Measurements from ENCODE around the gene MAP1A. TPM values are rescaled to one million over a fixed set of nuclear protein-coding genes. Genes with fewer than 3 reads are reported as not detected.

MAP1A gene
- total RNA-seq, 1 experiment from 2014 or later, result 1.9 TPM

DNA sequence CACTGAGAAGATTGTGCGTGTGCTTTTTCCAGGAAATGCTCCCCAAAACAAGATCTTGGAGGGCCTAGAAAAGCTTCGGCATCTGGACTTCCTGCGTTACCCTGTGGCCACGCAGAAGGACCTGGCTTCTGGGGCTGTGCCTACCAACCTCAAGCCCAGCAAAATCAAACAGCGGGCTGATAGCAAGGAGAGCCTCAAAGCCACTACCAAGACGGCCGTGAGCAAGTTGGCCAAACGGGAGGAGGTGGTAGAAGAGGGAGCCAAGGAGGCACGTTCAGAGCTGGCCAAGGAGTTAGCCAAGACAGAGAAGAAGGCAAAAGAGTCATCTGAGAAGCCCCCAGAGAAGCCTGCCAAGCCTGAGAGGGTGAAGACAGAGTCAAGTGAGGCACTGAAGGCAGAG is 4.8 kb downstream of the MAP1A start:
- Histone ChIP-seq H3K36me3 (ENCODE audit: control insufficient read depth in 1 of 2, insufficient read depth in 2 of 2, low read length in 2 of 2) (no peaks in the 10 kb centered on the region), H4K20me1 (ENCODE audit: insufficient read depth) (no peaks in the 10 kb centered on the region), H3K4me3 (replicated peaks in 1 of 2; ENCODE audit: low read depth in 1 of 2, low read length in 2 of 2) (no peak overlapping the region), H3K4me2 (ENCODE audit: low read length) (no peak overlapping the region), H3K9ac (ENCODE audit: low read length) (no peak overlapping the region), H3K79me2 (ENCODE audit: insufficient read depth, low read length) (no peaks in the 10 kb centered on the region), H3K27ac (ENCODE audit: low read depth, low read length) (no peak overlapping the region), H2AFZ (ENCODE audit: low read depth, low read length, poor library complexity, severe bottlenecking) (no peak overlapping the region), H3K27me3 (ENCODE audit: insufficient read depth, low read length) (no peaks in the 10 kb centered on the region), H3K9me3 (ENCODE audit: control insufficient read depth in 1 of 2, insufficient read depth in 1 of 2, low read depth in 1 of 2, low read length in 2 of 2) (no peaks in the 10 kb centered on the region), H3K9me2 (ENCODE audit: insufficient read depth) (no peaks in the 10 kb centered on the region), H3K4me1 (ENCODE audit: control insufficient read depth in 1 of 2, insufficient read depth in 2 of 2, low read length in 2 of 2) (no peaks in the 10 kb centered on the region)
- RAD21 ChIA-PET (ENCODE audit: low non-redundant PET in 1 of 2, low total read pairs in 2 of 2, uncharacterized antibody in 2 of 2, unreplicated experiment in 2 of 2), result no interaction called here
- DNase-seq (ENCODE audit: low read depth, low spot score), result no peak
- POLR2A ChIA-PET, result no interaction called here
- TF ChIP-seq, protein P1, sequence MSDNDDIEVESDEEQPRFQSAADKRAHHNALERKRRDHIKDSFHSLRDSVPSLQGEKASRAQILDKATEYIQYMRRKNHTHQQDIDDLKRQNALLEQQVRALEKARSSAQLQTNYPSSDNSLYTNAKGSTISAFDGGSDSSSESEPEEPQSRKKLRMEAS (IDR thresholded peaks at IDR 0.05), result no peak
- no peak for TF ChIP-seq EGR1 (IDR thresholded peaks at IDR 0.05; ENCODE audit: low read depth)
- TF ChIP-seq SP1 (IDR thresholded peaks at IDR 0.05; ENCODE audit: low read depth), result no peak
- TF ChIP-seq ZNF274 (IDR thresholded peaks at IDR 0.05; ENCODE audit: low read depth, low read length), result no peak
- TF ChIP-seq SIN3A (IDR thresholded peaks at IDR 0.05; ENCODE audit: low read depth), result no peak
- no peak for TF ChIP-seq YY1 (IDR thresholded peaks at IDR 0.05; ENCODE audit: extremely low read depth, insufficient replicate concordance, low read depth, low read length)
- TF ChIP-seq, protein P2, sequence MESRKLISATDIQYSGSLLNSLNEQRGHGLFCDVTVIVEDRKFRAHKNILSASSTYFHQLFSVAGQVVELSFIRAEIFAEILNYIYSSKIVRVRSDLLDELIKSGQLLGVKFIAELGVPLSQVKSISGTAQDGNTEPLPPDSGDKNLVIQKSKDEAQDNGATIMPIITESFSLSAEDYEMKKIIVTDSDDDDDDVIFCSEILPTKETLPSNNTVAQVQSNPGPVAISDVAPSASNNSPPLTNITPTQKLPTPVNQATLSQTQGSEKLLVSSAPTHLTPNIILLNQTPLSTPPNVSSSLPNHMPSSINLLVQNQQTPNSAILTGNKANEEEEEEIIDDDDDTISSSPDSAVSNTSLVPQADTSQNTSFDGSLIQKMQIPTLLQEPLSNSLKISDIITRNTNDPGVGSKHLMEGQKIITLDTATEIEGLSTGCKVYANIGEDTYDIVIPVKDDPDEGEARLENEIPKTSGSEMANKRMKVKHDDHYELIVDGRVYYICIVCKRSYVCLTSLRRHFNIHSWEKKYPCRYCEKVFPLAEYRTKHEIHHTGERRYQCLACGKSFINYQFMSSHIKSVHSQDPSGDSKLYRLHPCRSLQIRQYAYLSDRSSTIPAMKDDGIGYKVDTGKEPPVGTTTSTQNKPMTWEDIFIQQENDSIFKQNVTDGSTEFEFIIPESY (IDR thresholded peaks at IDR 0.05; ENCODE audit: extremely low read depth, insufficient replicate concordance, low read length), result no peak
- TF ChIP-seq FOSL1 (IDR thresholded peaks at IDR 0.05; ENCODE audit: low read depth), result no peak
- TF ChIP-seq CEBPB (IDR thresholded peaks at IDR 0.05; ENCODE audit: low read depth), result no peak
- TF ChIP-seq, protein P3, sequence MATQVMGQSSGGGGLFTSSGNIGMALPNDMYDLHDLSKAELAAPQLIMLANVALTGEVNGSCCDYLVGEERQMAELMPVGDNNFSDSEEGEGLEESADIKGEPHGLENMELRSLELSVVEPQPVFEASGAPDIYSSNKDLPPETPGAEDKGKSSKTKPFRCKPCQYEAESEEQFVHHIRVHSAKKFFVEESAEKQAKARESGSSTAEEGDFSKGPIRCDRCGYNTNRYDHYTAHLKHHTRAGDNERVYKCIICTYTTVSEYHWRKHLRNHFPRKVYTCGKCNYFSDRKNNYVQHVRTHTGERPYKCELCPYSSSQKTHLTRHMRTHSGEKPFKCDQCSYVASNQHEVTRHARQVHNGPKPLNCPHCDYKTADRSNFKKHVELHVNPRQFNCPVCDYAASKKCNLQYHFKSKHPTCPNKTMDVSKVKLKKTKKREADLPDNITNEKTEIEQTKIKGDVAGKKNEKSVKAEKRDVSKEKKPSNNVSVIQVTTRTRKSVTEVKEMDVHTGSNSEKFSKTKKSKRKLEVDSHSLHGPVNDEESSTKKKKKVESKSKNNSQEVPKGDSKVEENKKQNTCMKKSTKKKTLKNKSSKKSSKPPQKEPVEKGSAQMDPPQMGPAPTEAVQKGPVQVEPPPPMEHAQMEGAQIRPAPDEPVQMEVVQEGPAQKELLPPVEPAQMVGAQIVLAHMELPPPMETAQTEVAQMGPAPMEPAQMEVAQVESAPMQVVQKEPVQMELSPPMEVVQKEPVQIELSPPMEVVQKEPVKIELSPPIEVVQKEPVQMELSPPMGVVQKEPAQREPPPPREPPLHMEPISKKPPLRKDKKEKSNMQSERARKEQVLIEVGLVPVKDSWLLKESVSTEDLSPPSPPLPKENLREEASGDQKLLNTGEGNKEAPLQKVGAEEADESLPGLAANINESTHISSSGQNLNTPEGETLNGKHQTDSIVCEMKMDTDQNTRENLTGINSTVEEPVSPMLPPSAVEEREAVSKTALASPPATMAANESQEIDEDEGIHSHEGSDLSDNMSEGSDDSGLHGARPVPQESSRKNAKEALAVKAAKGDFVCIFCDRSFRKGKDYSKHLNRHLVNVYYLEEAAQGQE (IDR thresholded peaks at IDR 0.05; ENCODE audit: low read depth), result no peak
- no peak for TF ChIP-seq SRF (IDR thresholded peaks at IDR 0.05; ENCODE audit: low read depth)
- BruUV-seq (replicated peaks), result no TSS peak
- no peak for ATAC-seq
- intact Hi-C loops (cut with micrococcal nuclease), result no loop called here
- CTCF ChIA-PET, result interaction anchor here (1.4 kb wide), 1 partner anchor 8 kb away, joined by 4 read pairs; no protein-coding TSS in a partner anchor
